HG02981 (cell line): ENCODE results near the gene CD80.
"Not testable (repeated sequence)": the region's sequence is repeated elsewhere in the genome, so short reads cannot be mapped to it uniquely, and the experiment has no call there.

Source experiments
- ATAC-seq: cut with Tn5 transposase; IDR thresholded peaks from one replicate; pipeline ENCODE4 v1.9.1; 2021; ENCODE audit warnings: mild to moderate bottlenecking, moderate library complexity; ENCODE audit not compliant: unreplicated experiment

CD80 gene

GRCh38 chr3:119585208-119585607 is 25.8 kb upstream of the CD80 start:
- no peak for ATAC-seq

- ATAC-seq = no peak
These were observed 22.8 kb upstream of the CD80 start for GRCh38 chr3:119582178-119582577.

- peak; percentile 77 for ATAC-seq
These were observed 20.8 kb upstream of the CD80 start for GRCh38 chr3:119580067-119580760.

GRCh38 chr3:119579366-119580066 is 20.1 kb upstream of the CD80 start, which contains the start of gene ADPRH:
TSS of gene ADPRH (plus strand) at chr3:119579492. CDS start at chr3:119582170, 2,678 bp downstream.
- ATAC-seq = peak; percentile 60

GRCh38 chr3:119575507-119575906 is 16.1 kb upstream of the CD80 start:
- ATAC-seq = no peak

- no peak for ATAC-seq
These were observed 12.3 kb upstream of the CD80 start for GRCh38 chr3:119571688-119572087.

GRCh38 chr3:119571230-119571629 is 11.8 kb upstream of the CD80 start:
- ATAC-seq = no peak

- no peak for ATAC-seq
These were observed 10.8 kb upstream of the CD80 start for GRCh38 chr3:119570229-119570628.

- no peak for ATAC-seq
These were observed 9.7 kb upstream of the CD80 start for GRCh38 chr3:119569156-119569555.

GRCh38 chr3:119563334-119563733 is 3.9 kb upstream of the CD80 start:
- not testable (repeated sequence) for ATAC-seq

GRCh38 chr3:119562307-119562961 is 3.0 kb upstream of the CD80 start:
- ATAC-seq = peak; percentile 73

GRCh38 chr3:119560160-119560559 is 746 bp upstream of the CD80 start:
- no peak for ATAC-seq

GRCh38 chr3:119558626-119559317 is 642 bp downstream of the CD80 start:
- ATAC-seq = no peak

GRCh38 chr3:119557877-119558269 is 1.5 kb downstream of the CD80 start:
- ATAC-seq = no peak

GRCh38 chr3:119557192-119557876 is 2.1 kb downstream of the CD80 start:
- no peak for ATAC-seq

GRCh38 chr3:119555929-119556328 is 3.5 kb downstream of the CD80 start:
- ATAC-seq = no peak

GRCh38 chr3:119555309-119555735 is 4.1 kb downstream of the CD80 start:
- no peak for ATAC-seq

- no peak for ATAC-seq
These were observed 5.5 kb downstream of the CD80 start for GRCh38 chr3:119553823-119554415.

- ATAC-seq = not testable (repeated sequence)
These were observed 6.5 kb downstream of the CD80 start for GRCh38 chr3:119552928-119553327.

GRCh38 chr3:119551598-119551997 is 7.8 kb downstream of the CD80 start:
- no peak for ATAC-seq
